ENCODE data around the gene FAM78A.
A peak's percentile ranks its signal among the peaks of the same experiment; 100 is the strongest.
"Not testable (repeated sequence)": the region's sequence is repeated elsewhere in the genome, so short reads cannot be mapped to it uniquely, and the experiment has no call there.

FAM78A gene

GRCh38 chr9:131279863-131280570, 3.7 kb upstream of the FAM78A start:
- no peak for DNase-seq

- DNase-seq, result no peak
Measured at GRCh38 chr9:131279196-131279862, 3.0 kb upstream of the FAM78A start.

- no peak for DNase-seq
Measured at GRCh38 chr9:131278702-131279111, 2.4 kb upstream of the FAM78A start.

GRCh38 chr9:131277910-131278701, 1.8 kb upstream of the FAM78A start:
- peak; percentile 76 for DNase-seq

- no peak for DNase-seq
Measured at GRCh38 chr9:131277287-131277909, 1.1 kb upstream of the FAM78A start.

- DNase-seq, result no peak
Measured at GRCh38 chr9:131276891-131277286, 579 bp upstream of the FAM78A start.

GRCh38 chr9:131275332-131276093, 797 bp downstream of the FAM78A start:
- DNase-seq, result no peak

GRCh38 chr9:131274674-131275331, 1.5 kb downstream of the FAM78A start:
- DNase-seq, result no peak

- no peak for DNase-seq
Measured at GRCh38 chr9:131273856-131274673, 2.2 kb downstream of the FAM78A start.

GRCh38 chr9:131273146-131273855, 3.0 kb downstream of the FAM78A start:
- no peak for DNase-seq

GRCh38 chr9:131272212-131272611, 4.1 kb downstream of the FAM78A start:
- DNase-seq, result no peak

- no peak for DNase-seq
Measured at GRCh38 chr9:131271506-131271931, 4.8 kb downstream of the FAM78A start.

- not testable (repeated sequence) for DNase-seq
Measured at GRCh38 chr9:131271016-131271273, 5.4 kb downstream of the FAM78A start.

- DNase-seq, result no peak
Measured at GRCh38 chr9:131270171-131271015, 5.9 kb downstream of the FAM78A start.

GRCh38 chr9:131266266-131267229, 9.8 kb downstream of the FAM78A start:
- no peak for DNase-seq

GRCh38 chr9:131264231-131264630, 12.1 kb downstream of the FAM78A start:
- no peak for DNase-seq

- DNase-seq, result no peak
Measured at GRCh38 chr9:131263701-131264100, 12.6 kb downstream of the FAM78A start.

- DNase-seq, result not testable (repeated sequence)
Measured at GRCh38 chr9:131263033-131263343, 13.3 kb downstream of the FAM78A start.

Measured in EL (cell line).